H1 (cell line): ENCODE measurements around the gene NF1. TPM values are rescaled to one million over a fixed set of nuclear protein-coding genes. Genes with fewer than 3 reads are reported as not detected.

ENCODE experiments used
- CTCF ChIA-PET: fragments of 300-600 bp; sonication (Branson Sonifier 250); formaldehyde crosslinking; loops from one replicate; lab custom pipeline; 2021; ENCODE audit not compliant: partially characterized antibody; lab: Charles Lee
- POLR2A ChIA-PET: fragments of 300-600 bp; sonication (Branson Sonifier 250); formaldehyde crosslinking; loops from one replicate; lab custom pipeline; 2021; ENCODE audit warnings: inconsistent platforms; ENCODE audit not compliant: partially characterized antibody; lab: Charles Lee
- DNase-seq, 2 experiments: peaks; one replicate each; pipeline versions ENCODE4 v3.0.0 to v3.0.0-alpha.2; 2010 to 2022; ENCODE audit warnings: low spot score in 2 of 2, low read depth in 1 of 2, mixed read lengths in 1 of 2
- FAIRE-seq: peaks from 2 replicates; lab custom pipeline; 2011; peaks lifted over from hg19 to GRCh38; lab: Jason Lieb, UNC
- H2AFZ ChIP-seq: 2 replicates; pipeline ENCODE4 v1.8.1; 2012; ENCODE audit warnings: low read length, inconsistent platforms
- H2AK5ac ChIP-seq: 2 replicates; pipeline ENCODE4 v1.6.1; 2013; ENCODE audit warnings: low read depth, low read length
- H2BK120ac ChIP-seq: replicated peaks from 2 replicates; pipeline ENCODE3; 2013; ENCODE audit warnings: low read depth, low read length, inconsistent platforms
- H2BK12ac ChIP-seq: 2 replicates; pipeline ENCODE4 v1.6.1; 2013; ENCODE audit warnings: low read depth, low read length
- H2BK15ac ChIP-seq: 2 replicates; pipeline ENCODE4 v1.6.1; 2013; ENCODE audit warnings: low read length
- H2BK20ac ChIP-seq: 2 replicates; pipeline ENCODE4 v1.6.1; 2013; ENCODE audit warnings: low read length
- H2BK5ac ChIP-seq: 2 replicates; pipeline ENCODE4 v1.6.1; 2013; ENCODE audit warnings: low read depth, low read length
- H3K14ac ChIP-seq: 2 replicates; pipeline ENCODE4 v1.6.1; 2013; ENCODE audit warnings: inconsistent platforms; ENCODE audit not compliant: insufficient read length
- H3K18ac ChIP-seq: 2 replicates; pipeline ENCODE4 v1.6.1; 2013; ENCODE audit warnings: low read length; ENCODE audit errors: extremely low read depth
- H3K23ac ChIP-seq: 2 replicates; pipeline ENCODE4 v1.6.1; 2013; ENCODE audit warnings: inconsistent platforms; ENCODE audit not compliant: insufficient read length
- H3K23me2 ChIP-seq: 2 replicates; pipeline ENCODE4 v1.6.1; 2013; ENCODE audit warnings: low read depth, low read length
- H3K27ac ChIP-seq: 2 replicates; pipeline ENCODE4 v1.6.1; 2011; ENCODE audit warnings: low read depth, low read length, inconsistent platforms
- H3K27me3 ChIP-seq, 4 experiments: replicated peaks in 1 of 4; 1 replicate in 1 of 4; 2 replicates in 3 of 4; pipeline versions ENCODE4 v1.6.1 to v1.8.1; 2011 to 2013; ENCODE audit warnings: low read length in 3 of 4, mild to moderate bottlenecking in 3 of 4, inconsistent platforms in 2 of 4, mixed read lengths in 2 of 4, moderate library complexity in 1 of 4; ENCODE audit not compliant: control insufficient read depth in 3 of 4, insufficient read depth in 3 of 4; ENCODE audit errors: extremely low read depth in 1 of 4
- H3K36me3 ChIP-seq, 4 experiments: 2 replicates each; pipeline versions ENCODE4 v1.6.1 to v1.8.1; 2011 to 2013; ENCODE audit warnings: mild to moderate bottlenecking in 4 of 4, low read length in 3 of 4, moderate library complexity in 2 of 4, control low read depth in 1 of 4, inconsistent platforms in 1 of 4; ENCODE audit not compliant: insufficient read depth in 4 of 4, control insufficient read depth in 2 of 4
- H3K4ac ChIP-seq: replicated peaks from 2 replicates; pipeline ENCODE3; 2013; ENCODE audit warnings: low read length, low read depth, mixed read lengths, inconsistent platforms; ENCODE audit not compliant: insufficient read length
- H3K4me1 ChIP-seq, 4 experiments: replicated peaks in 1 of 4; 1 replicate in 1 of 4; 2 replicates in 3 of 4; pipeline versions ENCODE4 v1.6.1 to v1.8.1; 2011 to 2013; ENCODE audit warnings: low read length in 3 of 4, inconsistent platforms in 2 of 4, mixed read lengths in 1 of 4; ENCODE audit not compliant: insufficient read depth in 4 of 4, control insufficient read depth in 3 of 4
- H3K4me2 ChIP-seq, 2 experiments: 2 replicates each; pipeline versions ENCODE4 v1.6.1 to v1.8.1; 2011 to 2013; ENCODE audit warnings: low read depth in 2 of 2, low read length in 2 of 2, control low read depth in 1 of 2, inconsistent platforms in 1 of 2, mild to moderate bottlenecking in 1 of 2; ENCODE audit not compliant: insufficient read depth in 1 of 2
- H3K4me3 ChIP-seq, 4 experiments: fragments of 200-600, 300-600 bp in 1 of 4; sonication (generic), shearing (Covaris generic), sonication (Bioruptor Twin) in 1 of 4; 2 replicates each; pipeline versions ENCODE4 v1.5.1 to v1.8.1; 2011 to 2016; ENCODE audit warnings: low read length in 4 of 4, low read depth in 3 of 4, control low read depth in 2 of 4, inconsistent platforms in 2 of 4, mild to moderate bottlenecking in 2 of 4, mixed read lengths in 1 of 4, moderate library complexity in 1 of 4; ENCODE audit not compliant: insufficient read depth in 2 of 4; ENCODE audit errors: extremely low read depth in 1 of 4
- H3K56ac ChIP-seq: replicated peaks from 2 replicates; pipeline ENCODE3; 2013; ENCODE audit warnings: low read depth, mild to moderate bottlenecking, mixed read lengths, low read length, inconsistent platforms; ENCODE audit not compliant: insufficient read length
- H3K79me1 ChIP-seq: 2 replicates; pipeline ENCODE4 v1.6.1; 2013; ENCODE audit warnings: low read depth, low read length, control low read depth
- H3K79me2 ChIP-seq, 2 experiments: 2 replicates each; pipeline versions ENCODE4 v1.6.1 to v1.8.1; 2012 to 2013; ENCODE audit warnings: low read length in 2 of 2, mild to moderate bottlenecking in 2 of 2, inconsistent platforms in 1 of 2; ENCODE audit not compliant: insufficient read depth in 2 of 2, control insufficient read depth in 1 of 2
- H3K9ac ChIP-seq, 4 experiments: replicated peaks in 1 of 4; 1 replicate in 1 of 4; 2 replicates in 3 of 4; pipeline versions ENCODE4 v1.6.1 to v1.8.1; 2011 to 2013; ENCODE audit warnings: low read depth in 3 of 4, low read length in 3 of 4, control low read depth in 2 of 4, mild to moderate bottlenecking in 2 of 4, moderate library complexity in 2 of 4, inconsistent platforms in 1 of 4; ENCODE audit errors: extremely low read depth in 1 of 4
- H3K9me3 ChIP-seq, 2 experiments: 2 replicates each; pipeline versions ENCODE4 v1.6.1 to v1.8.1; 2012 to 2013; ENCODE audit warnings: mild to moderate bottlenecking in 2 of 2, moderate library complexity in 2 of 2, control low read depth in 1 of 2, inconsistent platforms in 1 of 2, low read depth in 1 of 2, low read length in 1 of 2, mixed read lengths in 1 of 2; ENCODE audit not compliant: insufficient read depth in 2 of 2
- H4K20me1 ChIP-seq, 2 experiments: replicated peaks in 1 of 2; 2 replicates each; pipeline versions ENCODE3 to v1.8.1; 2011 to 2013; ENCODE audit warnings: inconsistent platforms in 2 of 2, low read length in 2 of 2, mild to moderate bottlenecking in 1 of 2; ENCODE audit not compliant: insufficient read depth in 2 of 2, control insufficient read depth in 1 of 2
- H4K5ac ChIP-seq: 2 replicates; pipeline ENCODE4 v1.6.1; 2013; ENCODE audit warnings: low read length, low read depth, mixed read lengths, inconsistent platforms; ENCODE audit not compliant: insufficient read length
- H4K8ac ChIP-seq: 2 replicates; pipeline ENCODE4 v1.8.0; 2013; ENCODE audit warnings: mild to moderate bottlenecking, moderate library complexity, low read length, inconsistent platforms; ENCODE audit not compliant: insufficient read depth; ENCODE audit errors: extremely low read depth
- H4K91ac ChIP-seq: replicated peaks from 2 replicates; pipeline ENCODE3; 2013; ENCODE audit warnings: low read length, mixed read lengths, inconsistent platforms; ENCODE audit not compliant: insufficient read length
- FOSL1 ChIP-seq: IDR thresholded peaks from 2 replicates; pipeline ENCODE4 v1.6.1; 2011; ENCODE audit warnings: mild to moderate bottlenecking, low read depth, low read length, moderate library complexity; ENCODE audit not compliant: insufficient read depth
- PHF8 ChIP-seq: fragments of 200-600 bp; sonication (generic); conservative IDR thresholded peaks from 2 replicates; pipeline ENCODE4 v1.7.1; 2012; ENCODE audit warnings: low read depth, mild to moderate bottlenecking, inconsistent platforms, low read length, moderate library complexity
- POLR2A ChIP-seq, 2 experiments: IDR thresholded peaks; 1 replicate in 1 of 2; 2 replicates in 1 of 2; pipeline ENCODE4 v1.6.1; 2011; ENCODE audit warnings: low read depth in 2 of 2, low read length in 2 of 2, mild to moderate bottlenecking in 2 of 2; ENCODE audit errors: control extremely low read depth in 1 of 2
- RXRA ChIP-seq: IDR thresholded peaks from 2 replicates; pipeline ENCODE4 v1.6.1; 2011; ENCODE audit warnings: low read depth, mild to moderate bottlenecking, low read length, moderate library complexity; ENCODE audit not compliant: insufficient read depth
- SIN3A ChIP-seq, 2 experiments: IDR thresholded peaks in 1 of 2; conservative IDR thresholded peaks in 1 of 2; 2 replicates each; pipeline ENCODE4 v1.6.1; 2011 to 2012; ENCODE audit warnings: low read length in 2 of 2, improper control_type of control experiment in 1 of 2, low read depth in 1 of 2, mild to moderate bottlenecking in 1 of 2
- SIRT6 ChIP-seq: IDR thresholded peaks from one replicate; pipeline ENCODE4 v1.7.1; 2012; ENCODE audit warnings: low read length, inconsistent platforms
- USF2 ChIP-seq: IDR thresholded peaks from 2 replicates; pipeline ENCODE4 v1.6.1; 2011; ENCODE audit warnings: low read length, improper control_type of control experiment
- WGBS, 2 experiments: shearing (Covaris generic) in 1 of 2; methylation state at CpG; one replicate each; pipeline versions ENCODE4 v1.1.6 to v1.1.7; 2013 to 2015; ENCODE audit warnings: low lambda C conversion rate in 2 of 2, mixed read lengths in 2 of 2, inconsistent platforms in 1 of 2, low coverage in 1 of 2, missing lambda C conversion rate in 1 of 2; ENCODE audit not compliant: insufficient replicate concordance in 2 of 2, insufficient coverage in 1 of 2, insufficient read length in 1 of 2; ENCODE audit errors: extremely low coverage in 1 of 2, missing lambda C conversion rate in 1 of 2; 5-methylcytosine and 5-hydroxymethylcytosine counted together
- long read RNA-seq, 2 experiments: library from RNA in 1 of 2; library from capped mRNA in 1 of 2; stranded (forward); transcript quantifications; one replicate each; pipeline ENCODE4 v2.0.0, GENCODE V29; 2021; ENCODE audit warnings: inconsistent platforms in 1 of 2
- polyA minus RNA-seq, 3 experiments: library from RNA; depleted of rRNA, polyadenylated mRNA; stranded (reverse); fragments of >200 nt; gene quantifications; 1 replicate in 2 of 3; 2 replicates in 1 of 3; pipeline ENCODE4 v1.2.3, GENCODE V29; 2011
- polyA plus RNA-seq, 7 experiments: library from polyadenylated mRNA; depleted of rRNA in 3 of 7; stranded (reverse) in 5 of 7; unstranded in 2 of 7; fragments of >200 nt in 5 of 7; fragments of 200-250 nt in 2 of 7; gene quantifications; 1 replicate in 5 of 7; 2 replicates in 1 of 7; 4 replicates in 1 of 7; pipeline versions ENCODE4 v1.2.1 to v1.2.3, GENCODE V29; 2011 to 2013; ENCODE audit warnings: missing spikeins in 2 of 7, mixed read lengths in 2 of 7
- total RNA-seq: library from RNA; stranded (reverse); fragmentation: NEBNext Ultra II Directional; extraction: Animal tissue kit (Norgen Biotek cat#: 25700); gene quantifications from 2 replicates; pipeline ENCODE4 v1.2.1, GENCODE V29; 2021

Gene NF1
- total RNA-seq (27.5 and 29.6 TPM in 2 replicates), polyA plus RNA-seq (2011; rRNA removed) (12.4 and 19.3 TPM in 2 replicates), polyA minus RNA-seq (2011; rRNA and poly(A)+ RNA removed) (79.8 and 117 TPM in 2 replicates)
- 15.7 TPM for polyA plus RNA-seq (2011; cell fraction: cytosol; rRNA removed)
- 22.9 TPM for polyA plus RNA-seq (2011; cell fraction: nucleus; rRNA removed)
- polyA plus RNA-seq (2012, experiment 1 of 2) = 10.0 to 16.9 TPM (median 14.7 TPM) in 4 replicates
- 0.98 TPM for polyA plus RNA-seq (2012, experiment 2 of 2)
- 10.2 TPM for polyA plus RNA-seq (2013, experiment 1 of 2)
- 10.8 TPM for polyA plus RNA-seq (2013, experiment 2 of 2)
- polyA minus RNA-seq (2011; cell fraction: cytosol; rRNA and poly(A)+ RNA removed) = 43.6 TPM
- 113 TPM for polyA minus RNA-seq (2011; cell fraction: nucleus; rRNA and poly(A)+ RNA removed)
- long read RNA-seq, experiment 1, partial matches to known transcripts = 6 of 16 reads
- long read RNA-seq, experiment 1, other reads (novel, unspliced or antisense) = 10 of 16 reads
- long read RNA-seq, experiment 2, partial matches to known transcripts = 2 of 3 reads
- long read RNA-seq, experiment 2, other reads (novel, unspliced or antisense) = 1 of 3 reads

GRCh38 chr17:31094600-31095235 lies at the start of gene NF1:
TSS of gene NF1 (plus strand) at chr17:31094977. CDS start at chr17:31095310, 333 bp downstream.
- H3K27ac ChIP-seq = peak within 1 kb of the TSS; percentile 72
- 0% methylated on average over 14 of the region's 45 CpGs; no CpG with 5 or more reads in 1 of the 2 experiments for WGBS, 2 experiments
- FAIRE-seq = no peak
- TF ChIP-seq USF2 = no peak
- no peak for TF ChIP-seq RXRA
- TF ChIP-seq SIRT6 = no peak
- TF ChIP-seq SIN3A (conservative IDR thresholded peaks at IDR 0.05 in 1 of 2, IDR thresholded peaks at IDR 0.05 in 1 of 2; ENCODE audit: low read depth in 1 of 2, low read length in 2 of 2) = peak in 1 of 2 experiments; percentile 37; a peak in 1 of 4 replicates
- TF ChIP-seq PHF8 = no peak
- peak; percentile 60 to 82 for TF ChIP-seq POLR2A (IDR thresholded peaks at IDR 0.05; ENCODE audit: control extremely low read depth in 1 of 2, low read depth in 2 of 2, low read length in 2 of 2)
- no peak for TF ChIP-seq FOSL1

More at GRCh38 chr17:31094600-31095235, at the start of gene NF1:
- Histone ChIP-seq H4K8ac (peak within 1 kb of the TSS; percentile 71; the same call in 1 of the 2 replicates), H3K27me3 (no peaks in the 10 kb centered on the region), H3K4ac (no peak within 1 kb of the TSS), H2BK20ac (no peak within 1 kb of the TSS), H3K79me2 (peaks cover 3 to 34% of the 10 kb centered on the region in 2 experiments; a peak in 2 of 4 replicates), H3K14ac (peak within 1 kb of the TSS; percentile 51), H3K4me1 (peaks cover 0 to 5% (median 3%) of the 10 kb centered on the region in 4 experiments; a peak in 5 of 7 replicates), H3K4me2 (peak within 1 kb of the TSS; percentile 89 to 98), H3K23me2 (peaks cover 4% of the 10 kb centered on the region; the same call in 1 of the 2 replicates), H4K5ac (peak within 1 kb of the TSS; percentile 88), H3K9ac (peak within 1 kb of the TSS; percentile 63 to 84 (median 66)), H2BK5ac (peak within 1 kb of the TSS; percentile 62; the same call in 1 of the 2 replicates), H3K9me3 (no peaks in the 10 kb centered on the region), H3K36me3 (no peaks in the 10 kb centered on the region), H2AK5ac (no peak within 1 kb of the TSS), H2BK15ac (no peak within 1 kb of the TSS), H3K79me1 (no peaks in the 10 kb centered on the region), H3K18ac (peak within 1 kb of the TSS; percentile 96), H3K4me3 (peak within 1 kb of the TSS; percentile 79 to 92 (median 88)), H4K20me1 (no peaks in the 10 kb centered on the region), H3K23ac (no peak within 1 kb of the TSS), H4K91ac (peak within 1 kb of the TSS; percentile 77), H2AFZ (peak within 1 kb of the TSS; percentile 86), H2BK12ac (peak within 1 kb of the TSS; percentile 20; the same call in 1 of the 2 replicates), H2BK120ac (no peak within 1 kb of the TSS), H3K56ac (peak within 1 kb of the TSS; percentile 65)
- CTCF ChIA-PET = interaction anchor here (0.6 to 1.7 kb wide), 4 partner anchors 15 to 439 kb away, joined by 3 to 5 read pairs (median 3); no protein-coding TSS in a partner anchor
- peak; percentile 87 to 96 for DNase-seq
- POLR2A ChIA-PET = interaction anchor here (0.6 to 2.0 kb wide), 15 partner anchors 11 to 216 kb away, joined by 3 to 9 read pairs (median 4); no protein-coding TSS in a partner anchor
